GM21515 (cell line): ENCODE results near the gene EN2.

Experiments
- ATAC-seq: cut with Tn5 transposase; IDR thresholded peaks from one replicate; pipeline ENCODE4 v1.9.1; 2021; ENCODE audit not compliant: unreplicated experiment

The EN2 gene

GRCh38 chr7:155507576-155507975, 49.6 kb downstream of the EN2 start:
- ATAC-seq: no peak

GRCh38 chr7:155508376-155509358, 50.7 kb downstream of the EN2 start:
- ATAC-seq: no peak

GRCh38 chr7:155509359-155509724, 51.4 kb downstream of the EN2 start:
- ATAC-seq: no peak

- ATAC-seq: no peak
These were observed 52.0 kb downstream of the EN2 start for GRCh38 chr7:155509725-155510551.

GRCh38 chr7:155510975-155511701, 53.2 kb downstream of the EN2 start:
- ATAC-seq: no peak

GRCh38 chr7:155511702-155511996, 53.7 kb downstream of the EN2 start:
- ATAC-seq: no peak

- ATAC-seq: no peak
These were observed 54.4 kb downstream of the EN2 start for GRCh38 chr7:155512246-155512887.

GRCh38 chr7:155513543-155514285, 55.8 kb downstream of the EN2 start:
- no peak for ATAC-seq

GRCh38 chr7:155514296-155514695, 56.4 kb downstream of the EN2 start:
- ATAC-seq: no peak
